K562 (cell line): ENCODE data around the gene FBXL13. TPM values are rescaled to one million over a fixed set of nuclear protein-coding genes. Genes with fewer than 3 reads are reported as not detected.

Experiments used
- ATF3 ChIP-seq, 2 experiments: fragments of 450-650 bp in 1 of 2; sonication (generic) in 1 of 2; formaldehyde crosslinking in 1 of 2; IDR thresholded peaks in 1 of 2; conservative IDR thresholded peaks in 1 of 2; 2 replicates each; pipeline versions ENCODE4 v1.6.1 to v1.8.1; 2016 to 2023; ENCODE audit warnings: mild to moderate bottlenecking in 2 of 2, moderate library complexity in 2 of 2, inconsistent platforms in 1 of 2, missing genetic modification reagents in 1 of 2
- BHLHE40 ChIP-seq: IDR thresholded peaks from 2 replicates; pipeline ENCODE4 v1.6.1; 2011; ENCODE audit warnings: low read length, improper control_type of control experiment
- CBX5 ChIP-seq: IDR thresholded peaks from 2 replicates; pipeline ENCODE4 v1.6.1; 2014; ENCODE audit warnings: low read depth, borderline replicate concordance
- CHAMP1 ChIP-seq: fragments of 450-650 bp; IDR thresholded peaks from 2 replicates; pipeline ENCODE4 v1.6.1; 2016; ENCODE audit warnings: mild to moderate bottlenecking
- HLTF ChIP-seq: fragments of 450-650 bp; IDR thresholded peaks from 2 replicates; pipeline ENCODE4 v1.6.1; 2016
- HNRNPH1 ChIP-seq: fragments of 200-400 bp; formaldehyde crosslinking; optimal IDR thresholded peaks from 2 replicates; pipeline ENCODE3; 2017; ENCODE audit warnings: low read depth, mild to moderate bottlenecking, low read length, moderate library complexity
- JUN ChIP-seq, 2 experiments: sonication (generic) in 1 of 2; formaldehyde crosslinking in 1 of 2; IDR thresholded peaks; 2 replicates each; pipeline versions ENCODE4 v1.6.1 to v1.8.0; 2012 to 2022; ENCODE audit warnings: borderline replicate concordance in 2 of 2, mild to moderate bottlenecking in 2 of 2, improper control_type of control experiment in 1 of 2, low read depth in 1 of 2, low read length in 1 of 2, missing genetic modification reagents in 1 of 2
- KLF13 ChIP-seq: fragments of 450-650 bp; IDR thresholded peaks from 2 replicates; pipeline ENCODE4 v1.6.1; 2016; ENCODE audit warnings: missing genetic modification characterization, low read depth, mild to moderate bottlenecking, missing compliant biosample characterization, moderate library complexity, borderline replicate concordance
- MAX ChIP-seq: sonication (generic); formaldehyde crosslinking; IDR thresholded peaks from 2 replicates; pipeline ENCODE4 v1.9.0; 2022; ENCODE audit warnings: mild to moderate bottlenecking, missing genetic modification reagents
- MTA3 ChIP-seq: fragments of 450-650 bp; formaldehyde crosslinking; IDR thresholded peaks from 2 replicates; pipeline ENCODE4 v1.6.1; 2017; ENCODE audit warnings: mild to moderate bottlenecking, borderline replicate concordance
- MYC ChIP-seq, 2 experiments: fragments of 250-450 bp in 1 of 2; sonication (Bioruptor Pico) in 1 of 2; IDR thresholded peaks; 2 replicates each; pipeline versions ENCODE4 v1.5.1 to v1.6.1; 2012 to 2021; ENCODE audit warnings: low read depth in 2 of 2, borderline replicate concordance in 1 of 2, improper control_type of control experiment in 1 of 2, low read length in 1 of 2, mild to moderate bottlenecking in 1 of 2, moderate library complexity in 1 of 2
- NCOA2 ChIP-seq, 2 experiments: fragments of 450-650 bp; IDR thresholded peaks; 2 replicates each; pipeline ENCODE4 v1.6.1; 2018; ENCODE audit warnings: mild to moderate bottlenecking in 2 of 2, moderate library complexity in 1 of 2; ENCODE audit not compliant: partially characterized antibody in 2 of 2
- NFATC3 ChIP-seq: fragments of 450-650 bp; IDR thresholded peaks from 2 replicates; pipeline ENCODE4 v1.6.1; 2017; ENCODE audit warnings: mild to moderate bottlenecking
- NFIC ChIP-seq: fragments of 450-650 bp; IDR thresholded peaks from 2 replicates; pipeline ENCODE4 v1.6.1; 2017; ENCODE audit warnings: mild to moderate bottlenecking, inconsistent platforms
- NR1H2 ChIP-seq: sonication (generic); formaldehyde crosslinking; IDR thresholded peaks from 2 replicates; pipeline ENCODE4 v1.4.0; 2020; ENCODE audit warnings: mild to moderate bottlenecking, missing genetic modification reagents
- POLR2AphosphoS5 ChIP-seq: IDR thresholded peaks from 2 replicates; pipeline ENCODE4 v1.6.1; 2011; ENCODE audit warnings: mild to moderate bottlenecking, low read depth, low read length, moderate library complexity; ENCODE audit not compliant: control insufficient read depth, insufficient read depth
- SRSF1 ChIP-seq: fragments of 200-400 bp; formaldehyde crosslinking; IDR thresholded peaks from 2 replicates; pipeline ENCODE4 v1.6.1; 2017; ENCODE audit warnings: mild to moderate bottlenecking, low read depth, low read length, moderate library complexity
- ZBTB17 ChIP-seq: fragments of 450-650 bp; formaldehyde crosslinking; IDR thresholded peaks from 2 replicates; pipeline ENCODE4 v1.4.0; 2020; ENCODE audit warnings: mild to moderate bottlenecking
- polyA plus RNA-seq, 8 experiments: library from polyadenylated mRNA; depleted of rRNA in 4 of 8; stranded (reverse) in 5 of 8; unstranded in 3 of 8; fragments of >200 nt; fragmentation: Nextera tagmentation in 2 of 8; fragmentation: Illumina TruSeq in 1 of 8; extraction: Ambion mirVana in 2 of 8; extraction: Trizol in 1 of 8; gene quantifications; 2 replicates each; pipeline versions ENCODE4 v1.2.1 to v1.2.3, GENCODE V29; 2011 to 2014; ENCODE audit warnings: inconsistent platforms in 1 of 8, missing spikeins in 1 of 8
- total RNA-seq, 7 experiments: library from RNA; depleted of rRNA in 6 of 7; stranded (reverse); fragments of >200 nt in 6 of 7; fragmentation: Illumina TruSeq in 2 of 7; extraction: Trizol in 2 of 7; gene quantifications; 2 replicates each; pipeline versions ENCODE4 v1.2.1 to v1.2.3, GENCODE V29; 2011 to 2021; ENCODE audit warnings: low replicate concordance in 1 of 7
- TF ChIP-seq, protein P1 (sequence below): fragments of 250-450 bp; sonication (Bioruptor Pico); IDR thresholded peaks from 2 replicates; pipeline ENCODE4 v1.5.0; 2021
- TF ChIP-seq, protein P2 (sequence below): sonication (generic); formaldehyde crosslinking; IDR thresholded peaks from 2 replicates; pipeline ENCODE4 v1.4.0; 2020; ENCODE audit warnings: mild to moderate bottlenecking, missing genetic modification reagents

FBXL13 gene
- total and polyA plus RNA-seq, 9 of the 15 experiments (the other 6 are each of a cell fraction or from before 2014, with no cell fraction given) = 16.3 to 55.0 (median 25.4) TPM

- TF ChIP-seq MAX (CRISPR knock-in tag) (peak; percentile 91), KLF13 (tag) (no peak), CBX5 (0 out of 2 replicates have a peak, but pooled peaks have one; percentile 63), NFATC3 (peak; percentile 55; the same call in 1 of the 2 replicates), ATF3 (IDR thresholded peaks at IDR 0.05) (peak; percentile 94), ATF3 (CRISPR knock-in tag; conservative IDR thresholded peaks at IDR 0.05) (peak; percentile 82; the same call in 1 of the 2 replicates), BHLHE40 (peak; percentile 99), MYC (IDR thresholded peaks at IDR 0.05; ENCODE audit: low read depth, low read length) (peak; percentile 91), MYC (CRISPR knock-in tag; IDR thresholded peaks at IDR 0.05; ENCODE audit: borderline replicate concordance, low read depth) (no peak), NCOA2 (IDR thresholded peaks at IDR 0.05; ENCODE audit: partially characterized antibody in 2 of 2) (peak in 1 of 2 experiments; percentile 55), HNRNPH1 (no peak), NFIC (peak; percentile 92), POLR2AphosphoS5 (peak; percentile 99), CHAMP1 (peak; percentile 89), ZBTB17 (CRISPR knock-in tag) (peak; percentile 58; the same call in 1 of the 2 replicates), MTA3 (peak; percentile 90; the same call in 1 of the 2 replicates), JUN (IDR thresholded peaks at IDR 0.05; ENCODE audit: borderline replicate concordance, low read depth, low read length) (peak; percentile 92), JUN (CRISPR knock-in tag; IDR thresholded peaks at IDR 0.05; ENCODE audit: borderline replicate concordance) (peak; percentile 85), HLTF (peak; percentile 80), NR1H2 (CRISPR knock-in tag) (no peak), SRSF1 (no peak)
- TF ChIP-seq, protein P1, sequence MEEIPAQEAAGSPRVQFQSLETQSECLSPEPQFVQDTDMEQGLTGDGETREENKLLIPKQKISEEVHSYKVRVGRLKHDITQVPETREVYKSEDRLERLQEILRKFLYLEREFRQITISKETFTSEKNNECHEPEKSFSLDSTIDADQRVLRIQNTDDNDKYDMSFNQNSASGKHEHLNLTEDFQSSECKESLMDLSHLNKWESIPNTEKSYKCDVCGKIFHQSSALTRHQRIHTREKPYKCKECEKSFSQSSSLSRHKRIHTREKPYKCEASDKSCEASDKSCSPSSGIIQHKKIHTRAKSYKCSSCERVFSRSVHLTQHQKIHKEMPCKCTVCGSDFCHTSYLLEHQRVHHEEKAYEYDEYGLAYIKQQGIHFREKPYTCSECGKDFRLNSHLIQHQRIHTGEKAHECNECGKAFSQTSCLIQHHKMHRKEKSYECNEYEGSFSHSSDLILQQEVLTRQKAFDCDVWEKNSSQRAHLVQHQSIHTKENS (CRISPR knock-in tag) = no peak
- TF ChIP-seq, protein P2, sequence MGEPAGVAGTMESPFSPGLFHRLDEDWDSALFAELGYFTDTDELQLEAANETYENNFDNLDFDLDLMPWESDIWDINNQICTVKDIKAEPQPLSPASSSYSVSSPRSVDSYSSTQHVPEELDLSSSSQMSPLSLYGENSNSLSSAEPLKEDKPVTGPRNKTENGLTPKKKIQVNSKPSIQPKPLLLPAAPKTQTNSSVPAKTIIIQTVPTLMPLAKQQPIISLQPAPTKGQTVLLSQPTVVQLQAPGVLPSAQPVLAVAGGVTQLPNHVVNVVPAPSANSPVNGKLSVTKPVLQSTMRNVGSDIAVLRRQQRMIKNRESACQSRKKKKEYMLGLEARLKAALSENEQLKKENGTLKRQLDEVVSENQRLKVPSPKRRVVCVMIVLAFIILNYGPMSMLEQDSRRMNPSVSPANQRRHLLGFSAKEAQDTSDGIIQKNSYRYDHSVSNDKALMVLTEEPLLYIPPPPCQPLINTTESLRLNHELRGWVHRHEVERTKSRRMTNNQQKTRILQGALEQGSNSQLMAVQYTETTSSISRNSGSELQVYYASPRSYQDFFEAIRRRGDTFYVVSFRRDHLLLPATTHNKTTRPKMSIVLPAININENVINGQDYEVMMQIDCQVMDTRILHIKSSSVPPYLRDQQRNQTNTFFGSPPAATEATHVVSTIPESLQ (CRISPR knock-in tag) = peak; percentile 83; the same call in 1 of the 2 replicates
Measured at GRCh38 chr7:103119791-103120291, 45.2 kb upstream of the FBXL13 start (continued).
